Measurements from ENCODE around the gene FBXO45.

DNA sequence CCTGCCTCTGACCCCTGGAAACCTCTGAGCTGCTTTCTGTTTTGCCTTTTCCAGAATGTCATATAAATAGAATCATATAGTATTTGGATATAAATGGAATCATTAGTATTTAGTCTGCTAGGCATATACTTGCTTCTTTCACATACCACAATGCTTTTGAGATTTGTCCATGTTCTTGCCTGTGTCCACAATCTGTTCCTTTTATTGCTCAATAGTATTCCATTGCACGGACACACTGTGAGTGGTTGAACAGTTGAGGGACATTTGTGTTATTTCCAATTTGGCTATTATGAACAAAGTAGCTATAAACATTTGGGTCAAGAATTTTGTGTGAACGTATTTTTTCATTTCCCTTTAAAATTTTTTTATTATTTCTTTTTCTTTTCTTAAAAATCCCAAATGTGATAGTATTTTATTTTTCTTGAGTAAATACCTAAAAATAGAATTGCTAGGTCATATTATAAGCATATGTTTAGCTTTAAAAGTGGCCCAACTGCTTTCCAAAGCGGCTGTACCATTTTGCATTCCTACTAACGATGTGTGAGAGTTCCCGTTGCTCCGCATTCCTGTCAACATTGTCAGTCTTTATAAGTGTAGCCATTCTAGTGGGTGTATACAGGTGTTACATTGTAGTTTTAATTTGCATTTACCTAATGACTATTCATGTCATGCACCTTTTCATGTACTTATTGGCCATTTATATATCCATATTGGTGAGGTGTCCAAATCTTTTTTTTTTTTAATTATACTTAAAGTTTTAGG is 26.6 kb upstream of the FBXO45 start:
- TF ChIP-seq, protein P1, sequence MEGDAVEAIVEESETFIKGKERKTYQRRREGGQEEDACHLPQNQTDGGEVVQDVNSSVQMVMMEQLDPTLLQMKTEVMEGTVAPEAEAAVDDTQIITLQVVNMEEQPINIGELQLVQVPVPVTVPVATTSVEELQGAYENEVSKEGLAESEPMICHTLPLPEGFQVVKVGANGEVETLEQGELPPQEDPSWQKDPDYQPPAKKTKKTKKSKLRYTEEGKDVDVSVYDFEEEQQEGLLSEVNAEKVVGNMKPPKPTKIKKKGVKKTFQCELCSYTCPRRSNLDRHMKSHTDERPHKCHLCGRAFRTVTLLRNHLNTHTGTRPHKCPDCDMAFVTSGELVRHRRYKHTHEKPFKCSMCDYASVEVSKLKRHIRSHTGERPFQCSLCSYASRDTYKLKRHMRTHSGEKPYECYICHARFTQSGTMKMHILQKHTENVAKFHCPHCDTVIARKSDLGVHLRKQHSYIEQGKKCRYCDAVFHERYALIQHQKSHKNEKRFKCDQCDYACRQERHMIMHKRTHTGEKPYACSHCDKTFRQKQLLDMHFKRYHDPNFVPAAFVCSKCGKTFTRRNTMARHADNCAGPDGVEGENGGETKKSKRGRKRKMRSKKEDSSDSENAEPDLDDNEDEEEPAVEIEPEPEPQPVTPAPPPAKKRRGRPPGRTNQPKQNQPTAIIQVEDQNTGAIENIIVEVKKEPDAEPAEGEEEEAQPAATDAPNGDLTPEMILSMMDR (IDR thresholded peaks at IDR 0.05): no peak
- no peak for TF ChIP-seq POLR2AphosphoS5 (IDR thresholded peaks at IDR 0.05)
